Spleen (tissue), 7 donors: ENCODE data around the gene LPP.

ENCODE experiments used
- POLR2A ChIP-seq, 3 donors: fragments of 450-650 bp; IDR thresholded peaks; one replicate each; pipeline ENCODE4 v1.5.1; 2017; ENCODE audit warnings: antibody characterized with exemption in 3 of 3, mild to moderate bottlenecking in 1 of 3
- POLR2AphosphoS5 ChIP-seq, 3 donors: sonication (generic); formaldehyde crosslinking; IDR thresholded peaks; one replicate each; pipeline ENCODE4 v1.5.1; 2017; ENCODE audit warnings: antibody characterized with exemption in 3 of 3
- TF ChIP-seq, protein P1 (sequence below), 11 experiments: fragments of 200-600 bp in 7 of 11; fragments of 450-650 bp in 4 of 11; sonication (generic) in 4 of 11; IDR thresholded peaks in 8 of 11; conservative IDR thresholded peaks in 3 of 11; 1 replicate in 7 of 11; 2 replicates in 4 of 11; pipeline versions ENCODE4 v1.4.0 to v1.8.0; 2016 to 2021; ENCODE audit warnings: antibody characterized with exemption in 11 of 11, inconsistent platforms in 4 of 11, mild to moderate bottlenecking in 1 of 11
- donor health status: DM: no; HTN: no; CAD: no; lungs with moderate emphysema.
- donor health status: DM: no; HTN: no; CAD: no.
- donor health status: DM: no; HTN: no; CAD: no.

DNA sequence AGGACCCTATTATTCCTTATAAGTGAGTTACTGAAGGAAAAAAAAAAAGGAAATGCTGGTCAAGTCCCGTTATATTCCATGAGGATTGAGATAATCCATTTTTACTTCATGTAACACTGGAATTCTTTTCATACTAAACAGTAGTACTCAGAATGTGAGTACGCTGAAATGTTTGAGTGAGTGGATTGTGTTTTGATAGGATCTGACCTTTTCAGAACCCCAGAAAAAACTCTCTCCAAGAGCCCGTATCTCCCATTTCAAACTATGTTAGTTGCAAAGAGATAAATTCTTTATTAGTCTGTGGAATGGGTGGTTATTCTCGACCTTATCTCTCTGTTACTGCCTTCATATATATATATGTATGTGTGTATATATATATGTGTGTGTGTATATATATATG lies 2.5 kb upstream of the LPP start:
- TF ChIP-seq, protein P1, sequence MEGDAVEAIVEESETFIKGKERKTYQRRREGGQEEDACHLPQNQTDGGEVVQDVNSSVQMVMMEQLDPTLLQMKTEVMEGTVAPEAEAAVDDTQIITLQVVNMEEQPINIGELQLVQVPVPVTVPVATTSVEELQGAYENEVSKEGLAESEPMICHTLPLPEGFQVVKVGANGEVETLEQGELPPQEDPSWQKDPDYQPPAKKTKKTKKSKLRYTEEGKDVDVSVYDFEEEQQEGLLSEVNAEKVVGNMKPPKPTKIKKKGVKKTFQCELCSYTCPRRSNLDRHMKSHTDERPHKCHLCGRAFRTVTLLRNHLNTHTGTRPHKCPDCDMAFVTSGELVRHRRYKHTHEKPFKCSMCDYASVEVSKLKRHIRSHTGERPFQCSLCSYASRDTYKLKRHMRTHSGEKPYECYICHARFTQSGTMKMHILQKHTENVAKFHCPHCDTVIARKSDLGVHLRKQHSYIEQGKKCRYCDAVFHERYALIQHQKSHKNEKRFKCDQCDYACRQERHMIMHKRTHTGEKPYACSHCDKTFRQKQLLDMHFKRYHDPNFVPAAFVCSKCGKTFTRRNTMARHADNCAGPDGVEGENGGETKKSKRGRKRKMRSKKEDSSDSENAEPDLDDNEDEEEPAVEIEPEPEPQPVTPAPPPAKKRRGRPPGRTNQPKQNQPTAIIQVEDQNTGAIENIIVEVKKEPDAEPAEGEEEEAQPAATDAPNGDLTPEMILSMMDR (IDR thresholded peaks at IDR 0.05 in 8 of 11, conservative IDR thresholded peaks at IDR 0.05 in 3 of 11) = no peak
- TF ChIP-seq POLR2A (IDR thresholded peaks at IDR 0.05) = no peak
- no peak for TF ChIP-seq POLR2AphosphoS5 (IDR thresholded peaks at IDR 0.05)
